Suppressor macrophage treated with lipopolysaccharide for 1 hour (primary cell): ENCODE measurements around the gene DCUN1D3.
"Not testable (repeated sequence)": the region's sequence is repeated elsewhere in the genome, so short reads cannot be mapped to it uniquely, and the experiment has no call there.

ENCODE experiments used
- DNase-seq, 3 donors: peaks; one replicate each; pipeline ENCODE4 v3.0.0-alpha.2; 2020 to 2022

Gene DCUN1D3

GRCh38 chr16:20900299-20901067 is at the start of gene DCUN1D3, which contains the start of gene LYRM1:
DCUN1D3 (minus strand) TSS chr16:20900358; CDS start chr16:20862538, 37,820 bp downstream.
LYRM1 (plus strand) TSS chr16:20900771; CDS start chr16:20915556, 14,785 bp downstream.
- peak; percentile 96 to 98 (median 96) for DNase-seq

- DNase-seq: no peak
Observed at GRCh38 chr16:20949660-20950059, 49.5 kb upstream of the DCUN1D3 start.

DNA sequence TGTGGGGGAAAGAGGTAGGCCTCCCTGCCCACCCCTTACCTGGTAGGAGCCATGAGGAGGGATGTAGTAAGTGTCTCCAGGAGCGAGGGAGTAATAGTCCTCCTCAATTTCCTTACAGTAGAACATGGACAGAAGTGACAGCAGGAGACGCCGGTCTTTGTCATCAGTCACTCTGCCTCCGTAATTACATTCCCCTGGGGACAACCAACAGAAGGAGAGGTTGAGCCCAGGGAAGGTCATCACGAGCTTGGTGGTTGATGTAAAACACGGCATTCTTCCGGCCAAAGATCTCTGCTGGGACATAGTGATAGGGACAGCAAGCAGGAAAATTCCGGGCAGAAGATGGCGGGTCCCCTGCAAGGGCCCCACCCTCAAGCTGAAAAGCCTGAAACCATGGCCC is 48.3 kb upstream of the DCUN1D3 start:
- DNase-seq: no peak

DNA sequence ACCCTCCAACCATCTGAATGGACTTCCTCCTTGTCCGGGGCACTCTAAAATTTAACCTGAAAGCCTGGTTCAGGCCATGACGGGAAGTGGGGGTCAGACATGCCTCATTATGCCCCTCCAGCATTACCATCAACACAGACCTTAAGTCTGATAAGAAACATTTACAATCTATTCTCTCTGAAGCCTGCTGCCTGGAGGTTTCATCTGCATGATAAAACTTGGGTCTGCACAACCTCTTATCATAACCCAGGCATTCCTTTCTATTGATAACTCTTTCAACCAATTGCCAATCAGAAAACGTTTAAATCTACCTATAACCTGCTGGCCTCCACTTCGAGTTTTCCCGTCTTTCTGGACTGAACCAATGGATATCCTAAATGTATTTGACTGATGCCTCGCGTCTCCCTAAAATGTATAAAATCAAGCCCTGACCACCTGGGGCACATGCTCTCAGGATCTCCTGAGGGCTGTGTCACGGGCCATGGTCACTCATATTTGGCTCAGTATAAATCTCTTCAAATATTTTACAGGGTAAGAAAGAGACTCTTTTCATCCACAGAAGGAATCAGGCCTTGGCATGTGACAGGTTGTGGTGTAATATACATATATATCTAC is 46.0 kb upstream of the DCUN1D3 start:
- peak in 1 of 3 donors; percentile 14 for DNase-seq

DNA sequence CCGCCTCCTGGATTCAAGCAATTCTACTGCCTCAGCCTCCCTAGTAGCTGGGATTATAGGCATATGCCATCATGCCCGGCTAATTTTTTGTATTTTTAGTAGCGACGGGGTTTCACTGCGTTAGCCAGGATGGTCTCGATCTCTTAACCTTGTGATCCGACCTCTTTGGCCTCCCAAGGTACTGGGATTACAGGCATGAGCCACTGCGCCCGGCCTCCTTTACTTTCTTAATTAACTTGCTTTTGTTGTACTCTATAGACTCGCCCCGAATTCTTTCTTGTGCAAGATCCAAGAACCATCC is 45.4 kb upstream of the DCUN1D3 start:
- DNase-seq: peak in 1 of 3 donors; percentile 10

- DNase-seq: peak; percentile 27 to 72 (median 41)
Observed at GRCh38 chr16:20944861-20945574, 44.9 kb upstream of the DCUN1D3 start.

DNA sequence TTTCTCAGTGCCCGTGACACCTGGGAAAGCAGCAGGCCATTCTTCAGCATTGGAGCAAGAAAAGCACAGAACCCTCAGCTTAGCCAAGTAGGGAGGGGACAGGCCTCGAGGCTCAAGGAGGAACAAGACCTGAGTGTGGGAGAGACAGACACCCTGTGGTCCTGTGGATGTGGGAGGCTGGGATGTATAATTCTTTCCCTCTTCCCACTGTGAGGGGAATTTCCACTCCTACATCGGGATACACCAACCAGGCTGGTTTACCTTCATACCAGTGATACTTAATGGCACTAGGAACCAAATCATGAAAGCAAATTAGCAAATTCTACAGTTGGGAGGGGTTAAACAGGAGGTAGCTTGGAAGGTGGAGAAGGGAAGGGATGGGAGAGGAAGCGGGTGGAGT is 42.1 kb upstream of the DCUN1D3 start:
- peak; percentile 45 to 61 (median 55) for DNase-seq

- no peak for DNase-seq
Observed at GRCh38 chr16:20941636-20941926, 41.4 kb upstream of the DCUN1D3 start.

- DNase-seq: peak; percentile 38 to 51 (median 49)
Observed at GRCh38 chr16:20940871-20941635, 40.9 kb upstream of the DCUN1D3 start.

- DNase-seq: peak; percentile 37 to 59 (median 51)
Observed at GRCh38 chr16:20939611-20940010, 39.5 kb upstream of the DCUN1D3 start.

DNA sequence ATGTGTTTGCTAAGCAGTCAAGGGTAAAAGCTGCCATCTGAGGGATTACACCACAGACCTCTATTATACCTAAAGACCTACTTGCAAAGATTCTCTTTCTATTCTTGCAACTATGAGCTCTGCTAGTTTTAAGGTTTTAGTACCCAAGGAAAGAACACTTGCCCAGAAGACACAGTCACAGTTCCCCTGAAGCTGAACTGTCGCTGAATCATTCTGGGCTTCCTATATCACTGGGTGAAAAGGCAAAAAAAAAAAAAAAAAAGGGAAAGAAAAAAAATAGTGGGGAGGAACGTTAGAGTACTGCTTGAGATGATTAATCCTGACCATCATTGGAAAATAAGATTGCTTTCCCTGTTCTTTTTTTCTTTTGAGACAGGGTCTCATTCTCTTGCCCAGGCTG is 38.3 kb upstream of the DCUN1D3 start:
- peak; percentile 68 to 85 (median 84) for DNase-seq

GRCh38 chr16:20937736-20938135 is 37.6 kb upstream of the DCUN1D3 start:
- no peak for DNase-seq

GRCh38 chr16:20933589-20933988 is 33.4 kb upstream of the DCUN1D3 start:
- DNase-seq: no peak

DNA sequence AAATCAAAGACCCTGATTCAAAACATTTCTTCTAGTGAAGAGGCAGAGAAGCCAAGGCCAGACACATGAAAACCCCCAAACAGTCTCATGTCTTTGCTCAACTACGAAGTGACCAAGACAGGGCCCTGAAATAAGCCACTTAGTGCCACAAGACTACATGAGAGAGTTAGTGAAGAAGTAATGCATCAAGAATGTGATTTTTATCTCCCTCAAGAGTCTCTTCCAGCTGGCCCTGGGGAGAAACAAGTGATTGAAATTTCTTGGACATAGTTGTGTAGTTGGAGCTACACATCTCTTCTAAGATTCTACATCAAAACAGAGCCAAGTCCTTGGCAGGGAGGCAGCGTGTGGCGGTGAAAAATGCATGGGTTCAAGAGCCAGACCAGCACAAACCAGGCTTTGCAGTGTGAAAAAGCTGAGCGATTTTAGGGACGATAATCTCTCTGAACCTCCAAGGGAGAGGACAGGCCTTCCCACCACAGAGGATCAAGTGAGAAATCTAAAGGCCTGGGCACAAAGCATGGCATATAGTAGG is 31.0 kb upstream of the DCUN1D3 start:
- DNase-seq: no peak

- DNase-seq: no peak
Observed at GRCh38 chr16:20930365-20930690, 30.2 kb upstream of the DCUN1D3 start.

- DNase-seq: not testable (repeated sequence)
Observed at GRCh38 chr16:20929676-20930364, 29.7 kb upstream of the DCUN1D3 start.

- DNase-seq: no peak
Observed at GRCh38 chr16:20928774-20929411, 28.7 kb upstream of the DCUN1D3 start.

DNA sequence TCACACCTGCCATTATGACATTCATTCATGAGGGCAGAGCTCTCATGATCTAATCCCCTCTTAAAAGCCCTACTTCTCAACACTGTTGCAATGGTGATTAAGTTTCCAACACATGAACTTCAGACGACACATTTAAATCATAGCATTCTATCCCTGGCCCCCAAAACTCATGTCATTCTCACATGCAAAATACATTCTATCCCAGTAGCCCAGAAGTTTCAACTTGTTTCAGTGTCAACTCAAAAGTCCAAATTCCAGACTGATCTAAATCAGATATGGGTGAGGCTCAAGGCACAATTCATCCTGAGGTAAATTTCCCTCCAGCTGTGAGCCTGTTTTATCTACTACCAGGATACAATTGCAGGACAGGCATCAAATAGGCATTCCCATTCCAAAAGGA is 25.6 kb upstream of the DCUN1D3 start:
- no peak for DNase-seq

GRCh38 chr16:20923876-20924275 is 23.7 kb upstream of the DCUN1D3 start:
- no peak for DNase-seq

- DNase-seq: no peak
Observed at GRCh38 chr16:20920799-20921198, 20.6 kb upstream of the DCUN1D3 start.

DNA sequence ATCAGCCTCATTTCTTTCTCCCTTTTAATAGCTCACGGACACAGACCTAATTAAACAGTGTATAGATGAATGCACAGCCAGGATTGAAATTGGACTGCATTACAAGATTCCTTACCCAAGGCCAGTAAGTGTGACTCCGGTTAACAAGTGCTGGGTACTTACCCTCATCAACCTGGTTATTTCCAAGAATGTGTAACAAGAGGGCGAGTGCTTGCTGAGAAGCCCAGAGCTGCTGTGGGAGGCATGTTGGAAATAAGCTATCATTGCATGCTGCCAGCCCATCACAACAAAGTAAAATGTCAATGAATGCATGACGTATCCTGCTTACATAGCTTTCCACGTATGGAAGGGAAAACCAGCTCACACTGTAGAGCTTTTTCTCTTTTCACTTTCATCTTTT is 19.9 kb upstream of the DCUN1D3 start:
- peak; percentile 43 to 63 (median 44) for DNase-seq
